Astrocyte of the cerebellum (primary cell): Measurements from ENCODE around the gene ELL.

Experiments used
- DNase-seq: peaks from one replicate; pipeline ENCODE4 v3.0.0-alpha.2; 2011; ENCODE audit warnings: low read depth
- H3K4me3 ChIP-seq: 2 replicates; pipeline ENCODE4 v1.5.1; 2011; ENCODE audit warnings: mild to moderate bottlenecking, low read depth, low read length, moderate library complexity
- CTCF ChIP-seq: IDR thresholded peaks from 2 replicates; pipeline ENCODE4 v1.5.1; 2012; ENCODE audit warnings: low read length, low read depth, moderate library complexity, mild to moderate bottlenecking; ENCODE audit errors: missing control alignments
- in situ Hi-C: cut with HindIII; loops from 2 replicates; pipeline ENCODE4 v1.10.0; 2017; ENCODE audit warnings: low sequenced_read_pairs

ELL gene

GRCh38 chr19:18495204-18495911 lies 26.5 kb downstream of the ELL start:
- in situ Hi-C loops = loop anchor here (25.0 kb wide), 1 partner anchor 367 kb away; no protein-coding TSS in a partner anchor
- no peak for TF ChIP-seq CTCF
- DNase-seq = no peak
- no peak overlapping the region for H3K4me3 ChIP-seq

- in situ Hi-C loops = loop anchor here (25.0 kb wide), 1 partner anchor 368 kb away; no protein-coding TSS in a partner anchor
- H3K4me3 ChIP-seq = no peak overlapping the region
- no peak for TF ChIP-seq CTCF
- no peak for DNase-seq
These were observed 27.6 kb downstream of the ELL start for GRCh38 chr19:18494267-18494607.

GRCh38 chr19:18493440-18494266 lies 28.2 kb downstream of the ELL start:
- no peak for DNase-seq
- in situ Hi-C loops = loop anchor here (25.0 kb wide), 1 partner anchor 369 kb away; no protein-coding TSS in a partner anchor
- no peak overlapping the region for H3K4me3 ChIP-seq
- no peak for TF ChIP-seq CTCF

- no peak overlapping the region for H3K4me3 ChIP-seq
- in situ Hi-C loops = loop anchor here (25.0 kb wide), 1 partner anchor 370 kb away; no protein-coding TSS in a partner anchor
- TF ChIP-seq CTCF = no peak
- DNase-seq = no peak
These were observed 29.6 kb downstream of the ELL start for GRCh38 chr19:18491995-18492953.

- no peak for DNase-seq
- in situ Hi-C loops = loop anchor here (25.0 kb wide), 1 partner anchor 372 kb away; no protein-coding TSS in a partner anchor
- H3K4me3 ChIP-seq = no peak overlapping the region
- TF ChIP-seq CTCF = no peak
These were observed 31.1 kb downstream of the ELL start for GRCh38 chr19:18490728-18491127.

GRCh38 chr19:18489627-18490184 lies 32.2 kb downstream of the ELL start:
- no peak for DNase-seq
- in situ Hi-C loops = loop anchor here (25.0 kb wide), 1 partner anchor 373 kb away; no protein-coding TSS in a partner anchor
- H3K4me3 ChIP-seq = no peak overlapping the region
- TF ChIP-seq CTCF = no peak
